Stimulated activated CD4-positive, alpha-beta T cell treated with anti-CD3 and anti-CD28 coated beads, Interleukin-1b, Interleukin-23, amount 100 ng/mL, for 24 hours (primary cell): ENCODE data around the gene ETFRF1.
A peak's percentile ranks its signal among the peaks of the same experiment; 100 is the strongest.

Source experiments
- DNase-seq, 4 experiments: peaks; one replicate each; pipeline ENCODE4 v3.0.0-alpha.2; 2020; ENCODE audit warnings: low read depth in 4 of 4, low spot score in 1 of 4

The ETFRF1 gene

GRCh38 chr12:25195056-25195971 is at the start of gene ETFRF1, which contains the start of gene DNAI7:
TSS of gene ETFRF1 (plus strand) at chr12:25195237. CDS start at chr12:25203957, 8,720 bp downstream.
TSS of gene DNAI7 (minus strand) at chr12:25195160. CDS start at chr12:25195078, 82 bp downstream.
- DNase-seq = peak; percentile 90 to 97 (median 94)

GRCh38 chr12:25146686-25147085 is 48.4 kb upstream of the ETFRF1 start:
- DNase-seq = no peak

- no peak for DNase-seq
Measured at GRCh38 chr12:25151476-25151875, 43.6 kb upstream of the ETFRF1 start.

GRCh38 chr12:25152055-25152454 is 43.0 kb upstream of the ETFRF1 start:
- no peak for DNase-seq

GRCh38 chr12:25155022-25155576 is 39.9 kb upstream of the ETFRF1 start:
- DNase-seq = no peak

- no peak for DNase-seq
Measured at GRCh38 chr12:25156061-25156460, 39.0 kb upstream of the ETFRF1 start.

GRCh38 chr12:25162866-25163265 is 32.2 kb upstream of the ETFRF1 start:
- DNase-seq = no peak

GRCh38 chr12:25182765-25183164 is 12.3 kb upstream of the ETFRF1 start:
- DNase-seq = no peak

- DNase-seq = no peak
Measured at GRCh38 chr12:25184132-25184531, 10.9 kb upstream of the ETFRF1 start.

GRCh38 chr12:25186038-25186787 is 8.8 kb upstream of the ETFRF1 start:
- no peak for DNase-seq

- DNase-seq = no peak
Measured at GRCh38 chr12:25186788-25187402, 8.1 kb upstream of the ETFRF1 start.

- no peak for DNase-seq
Measured at GRCh38 chr12:25187781-25188180, 7.3 kb upstream of the ETFRF1 start.

GRCh38 chr12:25189656-25190055 is 5.4 kb upstream of the ETFRF1 start:
- DNase-seq = no peak

- no peak for DNase-seq
Measured at GRCh38 chr12:25190793-25191192, 4.2 kb upstream of the ETFRF1 start.

- no peak for DNase-seq
Measured at GRCh38 chr12:25194214-25194613, 823 bp upstream of the ETFRF1 start.

GRCh38 chr12:25194722-25195055 is 348 bp upstream of the ETFRF1 start:
- no peak for DNase-seq

GRCh38 chr12:25197608-25198007 is 2.6 kb downstream of the ETFRF1 start:
- DNase-seq = no peak

GRCh38 chr12:25200703-25201102 is 5.7 kb downstream of the ETFRF1 start:
- no peak for DNase-seq

- DNase-seq = no peak
Measured at GRCh38 chr12:25202137-25202536, 7.1 kb downstream of the ETFRF1 start.

GRCh38 chr12:25207411-25207810 is 12.4 kb downstream of the ETFRF1 start:
- DNase-seq = no peak

- no peak for DNase-seq
Measured at GRCh38 chr12:25207846-25208245, 12.8 kb downstream of the ETFRF1 start.
